BE2C (cell line): Measurements from ENCODE around the gene SH2D5.

Experiments used
- DNase-seq: peaks from one replicate; pipeline ENCODE4 v3.0.0-alpha.2; 2020
- H3K27me3 ChIP-seq: fragments of 250-450 bp; sonication (Bioruptor Pico); 2 replicates; pipeline ENCODE4 v1.5.1; 2020; ENCODE audit warnings: mild to moderate bottlenecking
- H3K36me3 ChIP-seq: fragments of 250-450 bp; sonication (Bioruptor Pico); 2 replicates; pipeline ENCODE4 v1.5.1; 2020; ENCODE audit warnings: mild to moderate bottlenecking
- H3K4me1 ChIP-seq: fragments of 250-450 bp; sonication (Bioruptor Pico); 2 replicates; pipeline ENCODE4 v1.5.1; 2020
- H3K4me3 ChIP-seq: 2 replicates; pipeline ENCODE4 v1.5.1; 2011; ENCODE audit warnings: low read depth, low read length
- H3K9me3 ChIP-seq: fragments of 250-450 bp; sonication (Bioruptor Pico); 2 replicates; pipeline ENCODE4 v1.5.1; 2020
- CTCF ChIP-seq: IDR thresholded peaks from 2 replicates; pipeline ENCODE4 v1.5.1; 2012; ENCODE audit warnings: mild to moderate bottlenecking, low read depth, low read length

SH2D5 gene

GRCh38 chr1:20735581-20736111 is 3.1 kb upstream of the SH2D5 start:
- DNase-seq: no peak
- no peaks in the 10 kb centered on the region for H3K27me3 ChIP-seq
- H3K4me1 ChIP-seq: no peaks in the 10 kb centered on the region; the same call in 1 of the 2 replicates
- no peaks in the 10 kb centered on the region for H3K9me3 ChIP-seq
- H3K36me3 ChIP-seq: no peaks in the 10 kb centered on the region
- no peak for TF ChIP-seq CTCF
- H3K4me3 ChIP-seq: no peak overlapping the region

GRCh38 chr1:20733360-20733975 is 965 bp upstream of the SH2D5 start:
- Histone ChIP-seq H3K27me3 (no peaks in the 10 kb centered on the region), H3K9me3 (no peaks in the 10 kb centered on the region), H3K36me3 (no peaks in the 10 kb centered on the region), H3K4me1 (no peaks in the 10 kb centered on the region; the same call in 1 of the 2 replicates), H3K4me3 (peak overlapping the region; percentile 61)
- no peak for DNase-seq
- no peak for TF ChIP-seq CTCF

- Histone ChIP-seq H3K4me3 (peak overlapping the region; percentile 61), H3K4me1 (no peaks in the 10 kb centered on the region; the same call in 1 of the 2 replicates), H3K36me3 (no peaks in the 10 kb centered on the region), H3K9me3 (no peaks in the 10 kb centered on the region), H3K27me3 (no peaks in the 10 kb centered on the region)
- peak; percentile 79 for DNase-seq
- no peak for TF ChIP-seq CTCF
These were observed 374 bp downstream of the SH2D5 start for GRCh38 chr1:20732071-20732587.

- no peaks in the 10 kb centered on the region; the same call in 1 of the 2 replicates for H3K4me1 ChIP-seq
- DNase-seq: no peak
- no peaks in the 10 kb centered on the region for H3K27me3 ChIP-seq
- no peaks in the 10 kb centered on the region for H3K9me3 ChIP-seq
- no peaks in the 10 kb centered on the region for H3K36me3 ChIP-seq
- peak overlapping the region; percentile 46 for H3K4me3 ChIP-seq
- no peak for TF ChIP-seq CTCF
These were observed 1.2 kb downstream of the SH2D5 start for GRCh38 chr1:20731057-20731991.

GRCh38 chr1:20730690-20731056 is 1.8 kb downstream of the SH2D5 start:
- no peak for TF ChIP-seq CTCF
- no peaks in the 10 kb centered on the region for H3K27me3 ChIP-seq
- no peak overlapping the region for H3K4me3 ChIP-seq
- no peak for DNase-seq
- H3K4me1 ChIP-seq: no peaks in the 10 kb centered on the region; the same call in 1 of the 2 replicates
- H3K9me3 ChIP-seq: no peaks in the 10 kb centered on the region
- H3K36me3 ChIP-seq: no peaks in the 10 kb centered on the region
